ENCODE measurements around the gene SLC29A1. TPM values are rescaled to one million over a fixed set of nuclear protein-coding genes. Genes with fewer than 3 reads are reported as not detected.

Gene SLC29A1
- total RNA-seq, 1 donor from 2014 or later, result 221 TPM

- DNase-seq (ENCODE audit: low spot score), result no peak
- Mint-ChIP-seq H3K27ac (ENCODE audit: unreplicated experiment) (peak overlapping the region; percentile 82), H3K4me1 (ENCODE audit: low read depth) (peaks cover 85% of the 10 kb centered on the region), H3K9me3 (ENCODE audit: low read depth) (no peaks in the 10 kb centered on the region), H3K4me3 (ENCODE audit: unreplicated experiment) (peak overlapping the region; percentile 86), H3K27me3 (ENCODE audit: low read depth) (no peaks in the 10 kb centered on the region), H3K36me3 (ENCODE audit: low read depth) (peaks cover 5% of the 10 kb centered on the region)
- no peak for TF ChIP-seq CTCF (IDR thresholded peaks at IDR 0.05)
These were observed 1.5 kb downstream of the SLC29A1 start for GRCh38 chr6:44224965-44225305.

GRCh38 chr6:44225579-44226325 lies 2.4 kb downstream of the SLC29A1 start:
- no peak for DNase-seq (ENCODE audit: low spot score)

GRCh38 chr6:44226368-44227147 lies 3.2 kb downstream of the SLC29A1 start:
- DNase-seq (ENCODE audit: low spot score), result no peak
- peak overlapping the region; percentile 70 for H3K4me3 Mint-ChIP-seq (ENCODE audit: unreplicated experiment)
- TF ChIP-seq CTCF (IDR thresholded peaks at IDR 0.05), result no peak
- H3K9me3 Mint-ChIP-seq (ENCODE audit: low read depth), result no peaks in the 10 kb centered on the region
- H3K36me3 Mint-ChIP-seq (ENCODE audit: low read depth), result peaks cover 12% of the 10 kb centered on the region
- no peaks in the 10 kb centered on the region for H3K27me3 Mint-ChIP-seq (ENCODE audit: low read depth)
- H3K27ac Mint-ChIP-seq (ENCODE audit: unreplicated experiment), result peak overlapping the region; percentile 76
- peaks cover 80% of the 10 kb centered on the region for H3K4me1 Mint-ChIP-seq (ENCODE audit: low read depth)

More at GRCh38 chr6:44225579-44226325, 2.4 kb downstream of the SLC29A1 start:
- Mint-ChIP-seq H3K4me3 (ENCODE audit: unreplicated experiment) (peak overlapping the region; percentile 70), H3K36me3 (ENCODE audit: low read depth) (peaks cover 7% of the 10 kb centered on the region), H3K9me3 (ENCODE audit: low read depth) (no peaks in the 10 kb centered on the region), H3K27ac (ENCODE audit: unreplicated experiment) (peak overlapping the region; percentile 51), H3K27me3 (ENCODE audit: low read depth) (no peaks in the 10 kb centered on the region), H3K4me1 (ENCODE audit: low read depth) (peaks cover 83% of the 10 kb centered on the region)
- TF ChIP-seq CTCF (IDR thresholded peaks at IDR 0.05), result no peak

GRCh38 chr6:44227148-44227793 lies 3.9 kb downstream of the SLC29A1 start:
- H3K36me3 Mint-ChIP-seq (ENCODE audit: low read depth), result peaks cover 14% of the 10 kb centered on the region
- H3K27ac Mint-ChIP-seq (ENCODE audit: unreplicated experiment), result peak overlapping the region; percentile 32
- H3K9me3 Mint-ChIP-seq (ENCODE audit: low read depth), result no peaks in the 10 kb centered on the region
- DNase-seq (ENCODE audit: low spot score), result no peak
- H3K4me3 Mint-ChIP-seq (ENCODE audit: unreplicated experiment), result peak overlapping the region; percentile 70
- TF ChIP-seq CTCF (IDR thresholded peaks at IDR 0.05), result no peak
- no peaks in the 10 kb centered on the region for H3K27me3 Mint-ChIP-seq (ENCODE audit: low read depth)
- peaks cover 73% of the 10 kb centered on the region for H3K4me1 Mint-ChIP-seq (ENCODE audit: low read depth)

GRCh38 chr6:44228031-44228430 lies 4.6 kb downstream of the SLC29A1 start:
- Mint-ChIP-seq H3K9me3 (ENCODE audit: low read depth) (no peaks in the 10 kb centered on the region), H3K4me3 (ENCODE audit: unreplicated experiment) (no peak overlapping the region), H3K36me3 (ENCODE audit: low read depth) (peaks cover 18% of the 10 kb centered on the region), H3K27me3 (ENCODE audit: low read depth) (no peaks in the 10 kb centered on the region), H3K4me1 (ENCODE audit: low read depth) (peaks cover 69% of the 10 kb centered on the region), H3K27ac (ENCODE audit: unreplicated experiment) (peak overlapping the region; percentile 32)
- no peak for DNase-seq (ENCODE audit: low spot score)
- no peak for TF ChIP-seq CTCF (IDR thresholded peaks at IDR 0.05)
